DMS53 treated with DMSO at 0.1 percent for 48 hours (cell line): ENCODE measurements around the gene INSL3.
A peak's percentile ranks its signal among the peaks of the same experiment; 100 is the strongest.

Source experiments
- DNase-seq: peaks from one replicate; lab custom pipeline; 2025; ENCODE audit not compliant: unreplicated experiment; lab: John Stamatoyannopoulos, UW

INSL3 gene, protein sequence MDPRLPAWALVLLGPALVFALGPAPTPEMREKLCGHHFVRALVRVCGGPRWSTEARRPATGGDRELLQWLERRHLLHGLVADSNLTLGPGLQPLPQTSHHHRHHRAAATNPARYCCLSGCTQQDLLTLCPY

DNA sequence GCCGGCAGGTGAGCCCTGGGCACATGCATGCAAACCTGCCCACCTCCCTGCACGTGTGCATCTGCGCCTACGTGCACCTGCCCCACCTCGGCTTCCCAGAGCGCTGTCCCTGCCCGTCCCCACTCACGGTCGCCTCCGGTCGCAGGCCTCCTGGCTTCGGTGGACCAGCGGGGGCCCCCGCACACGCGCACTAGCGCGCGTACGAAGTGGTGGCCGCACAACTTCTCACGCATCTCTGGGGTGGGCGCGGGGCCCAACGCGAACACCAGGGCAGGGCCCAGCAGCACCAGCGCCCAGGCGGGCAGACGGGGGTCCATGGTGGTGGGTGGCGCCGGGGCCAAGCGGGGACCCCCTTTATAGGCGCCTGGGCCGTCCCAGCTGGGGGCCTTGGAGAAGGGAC is at the start of gene INSL3:
Gene INSL3 (minus strand): TSS at position 330 of the 400 bp plus-strand sequence. CDS start 13 bp downstream, at position 317.
- DNase-seq: no peak

DNA sequence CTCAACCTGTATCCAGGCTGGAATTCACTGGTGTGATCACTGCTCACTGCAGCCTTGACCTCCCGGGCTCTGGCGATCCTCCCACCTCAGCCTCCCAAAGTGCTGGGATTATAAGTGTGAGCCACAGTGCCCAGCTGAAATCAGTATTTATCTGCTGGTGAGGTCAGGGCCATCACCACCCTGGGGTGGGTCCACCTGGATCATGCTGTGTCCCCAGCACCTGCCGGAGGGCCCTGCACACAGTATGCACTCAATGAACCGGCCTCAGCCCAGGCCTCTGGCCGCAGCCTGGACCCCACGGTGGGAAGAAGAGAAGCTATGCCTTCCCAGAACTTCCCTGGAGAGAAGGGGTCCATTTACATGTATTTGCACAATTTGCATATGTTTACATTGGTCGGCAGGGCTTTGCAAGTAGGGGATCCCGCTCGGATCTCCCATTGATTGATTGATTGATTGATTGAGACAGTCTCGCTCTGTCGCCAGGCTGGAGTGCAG is 47.8 kb upstream of the INSL3 start:
- no peak for DNase-seq

DNA sequence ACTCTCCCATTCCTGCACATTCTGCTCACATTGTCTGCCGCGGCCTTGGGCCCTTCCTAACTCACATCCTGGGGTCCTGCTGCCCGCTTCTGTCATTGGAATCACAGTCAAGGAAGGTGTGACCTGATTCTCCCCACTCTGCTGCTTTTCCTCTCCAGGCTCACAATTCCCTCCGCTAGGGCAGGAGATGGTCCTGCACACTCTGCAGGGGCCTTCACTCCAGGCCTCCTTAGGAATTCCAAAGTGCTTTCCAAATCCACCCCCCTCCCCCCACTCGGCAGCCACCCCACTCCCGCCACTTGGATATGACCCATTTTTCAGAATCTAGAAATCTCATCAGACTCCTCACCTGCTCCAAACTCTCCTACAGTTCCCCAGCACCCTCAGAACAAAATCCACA is 47.4 kb upstream of the INSL3 start:
- no peak for DNase-seq

DNA sequence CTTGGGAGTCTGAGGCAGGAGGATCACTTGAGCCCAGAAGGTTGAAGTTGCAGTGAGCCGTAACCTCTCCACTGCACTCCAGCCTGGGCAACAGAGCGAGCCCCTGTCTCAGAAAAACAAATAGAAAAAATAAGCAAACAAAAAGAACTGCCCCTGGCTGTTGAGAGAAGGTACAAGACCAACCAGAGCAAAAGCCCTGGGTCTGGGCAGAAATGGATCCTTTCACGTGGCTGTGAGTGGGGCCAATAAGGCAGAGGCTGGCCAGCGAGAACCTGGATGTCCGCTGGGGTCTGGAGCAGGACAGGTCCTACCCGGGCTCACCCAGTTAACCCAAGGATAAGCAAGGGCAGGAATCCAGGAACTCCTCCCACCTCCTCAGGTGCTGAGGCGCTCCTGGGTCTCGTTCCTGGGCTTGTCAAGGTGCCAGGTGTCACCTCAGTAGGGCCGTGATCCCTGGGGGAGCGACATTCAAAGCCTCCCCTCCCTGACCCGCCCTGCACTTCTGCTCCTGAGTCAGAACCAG is 45.7 kb upstream of the INSL3 start:
- no peak for DNase-seq

DNA sequence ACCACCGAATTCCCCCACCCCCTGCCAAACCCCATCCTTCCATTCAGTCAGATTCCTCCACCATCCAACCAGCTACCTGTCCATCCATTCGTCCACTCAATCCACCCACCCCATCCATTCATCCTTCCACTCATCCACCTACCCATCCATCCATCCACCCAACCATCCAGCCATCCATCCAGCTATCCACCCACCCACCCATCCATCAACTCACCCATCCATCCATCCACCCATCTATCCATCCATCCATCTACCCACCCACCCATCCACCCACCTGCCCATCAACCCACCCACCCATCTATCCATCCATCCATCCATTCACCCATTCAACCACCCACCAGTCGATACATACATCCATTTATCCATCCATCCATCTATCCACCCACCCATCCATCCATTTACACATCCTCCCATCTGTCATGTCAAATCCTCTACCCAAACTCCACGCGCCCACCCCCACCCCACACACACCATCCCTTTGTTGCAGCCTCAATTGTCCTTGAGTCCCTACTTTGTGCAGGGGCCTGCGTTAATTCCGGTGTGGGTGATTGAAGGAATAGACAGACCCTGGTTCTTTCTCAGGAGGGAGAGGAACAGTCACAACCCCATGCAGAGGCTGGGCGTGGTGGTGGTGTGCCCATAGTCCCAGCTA is 45.1 kb upstream of the INSL3 start:
- no peak for DNase-seq

DNA sequence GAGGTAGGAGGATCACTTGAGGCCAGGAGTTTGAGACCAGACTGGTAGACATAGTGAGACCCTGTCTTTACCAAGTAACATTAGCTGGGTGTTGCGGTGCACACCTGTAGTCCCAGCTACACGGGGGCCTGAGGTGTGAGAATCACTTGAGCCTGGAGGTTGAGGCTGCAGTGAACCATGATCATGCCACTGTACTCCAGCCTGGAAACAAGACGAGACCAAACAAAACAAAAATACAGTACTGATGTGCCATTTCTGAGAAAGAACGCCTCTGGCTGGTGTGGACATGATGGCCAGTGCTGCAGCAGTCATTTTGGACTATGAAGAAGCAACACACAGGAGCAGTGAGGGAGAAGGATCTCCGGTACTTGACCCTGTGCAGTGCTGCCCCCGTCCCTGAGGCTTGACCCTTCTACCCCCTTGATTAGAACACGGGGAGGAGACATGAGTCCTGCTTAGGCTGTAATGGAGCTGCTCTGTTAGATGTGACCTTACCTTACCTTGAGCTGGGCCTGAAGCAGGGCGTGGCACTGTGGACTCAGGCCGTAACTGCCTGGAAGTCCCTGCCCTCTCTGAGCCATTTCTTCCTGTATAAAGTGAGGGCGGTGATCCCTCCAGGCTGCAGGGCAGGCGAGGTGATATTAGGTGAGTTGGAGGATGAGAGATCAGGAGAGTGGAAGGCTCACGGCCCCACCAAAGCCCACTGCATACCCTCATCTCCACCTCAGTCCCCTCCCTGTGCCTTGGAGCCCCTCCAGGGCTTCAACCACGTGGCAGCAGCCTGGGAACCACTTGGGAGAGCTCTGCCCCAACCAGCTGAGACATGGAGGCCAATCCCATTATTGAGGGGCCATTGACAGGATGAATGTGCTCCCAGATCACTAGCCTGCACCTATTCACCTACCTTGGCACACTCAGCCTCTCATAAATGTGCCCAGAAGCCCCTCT is 44.3 kb upstream of the INSL3 start:
- peak; percentile 41 for DNase-seq

DNA sequence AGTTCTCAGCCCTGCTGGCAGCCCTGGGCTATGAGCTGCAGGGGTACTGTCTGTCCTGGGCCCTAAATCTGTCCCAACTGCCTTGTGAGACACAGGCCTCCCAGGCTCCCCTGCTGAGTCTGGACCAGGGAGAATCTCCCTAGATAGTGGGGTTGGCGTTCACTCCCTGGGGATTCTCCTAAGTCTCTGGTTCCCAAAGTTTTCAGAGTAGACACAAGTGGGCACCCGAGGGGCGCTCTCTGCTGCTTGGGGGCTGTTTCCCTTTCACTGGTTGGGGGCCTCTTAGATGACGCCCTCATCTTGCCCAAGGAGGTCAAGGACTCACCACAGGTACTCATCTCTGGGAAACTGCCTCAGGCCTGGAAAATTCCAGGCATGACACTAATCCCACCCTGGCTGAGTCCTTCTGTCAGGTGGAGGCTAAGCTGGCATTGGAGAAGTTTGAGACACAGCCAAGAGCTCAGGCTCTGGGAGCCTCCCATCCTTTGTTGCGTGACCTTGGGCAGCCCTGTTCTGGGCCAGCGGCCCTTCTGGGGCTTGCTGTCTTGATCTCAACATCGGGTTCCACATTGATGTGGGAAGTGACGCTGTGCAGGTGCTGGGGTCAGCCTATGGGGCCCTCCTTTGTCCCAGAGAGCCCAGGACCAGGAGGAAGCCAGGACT is 42.3 kb upstream of the INSL3 start:
- no peak for DNase-seq

DNA sequence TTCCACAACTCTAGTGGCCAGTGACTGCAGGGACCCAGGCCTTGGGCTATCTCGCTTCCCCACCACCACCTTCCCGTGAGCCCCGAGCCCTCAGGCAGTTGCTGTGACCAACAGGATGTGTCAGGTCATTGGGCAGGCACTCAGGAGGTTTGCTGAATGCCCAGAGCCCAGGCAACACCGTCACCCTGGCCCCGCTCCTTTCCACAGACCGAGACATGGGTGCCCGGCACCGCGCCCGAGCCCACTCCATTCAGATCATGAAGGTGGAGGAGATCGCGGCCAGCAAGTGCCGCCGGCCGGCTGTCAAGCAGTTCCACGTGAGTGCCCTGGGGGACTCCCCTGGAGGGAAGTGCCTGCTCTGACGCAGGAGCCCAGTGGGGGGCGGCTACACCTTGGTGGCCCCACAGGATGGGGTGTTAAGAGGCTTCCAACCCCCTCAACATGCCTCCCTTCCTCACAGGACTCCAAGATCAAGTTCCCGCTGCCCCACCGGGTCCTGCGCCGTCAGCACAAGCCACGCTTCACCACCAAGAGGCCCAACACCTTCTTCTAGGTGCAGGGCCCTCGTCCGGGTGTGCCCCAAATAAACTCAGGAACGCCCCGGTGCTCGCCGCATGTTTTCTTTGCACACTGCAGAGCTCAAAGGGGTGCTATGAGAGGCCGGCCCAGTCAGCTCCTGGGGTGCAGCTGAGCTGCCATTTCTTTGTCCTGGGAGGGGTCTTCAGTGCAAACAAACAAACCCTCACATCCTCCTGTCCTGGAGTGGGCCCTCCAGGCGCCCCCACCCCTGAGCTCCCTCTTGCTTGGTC is 41.6 kb upstream of the INSL3 start:
- no peak for DNase-seq

DNA sequence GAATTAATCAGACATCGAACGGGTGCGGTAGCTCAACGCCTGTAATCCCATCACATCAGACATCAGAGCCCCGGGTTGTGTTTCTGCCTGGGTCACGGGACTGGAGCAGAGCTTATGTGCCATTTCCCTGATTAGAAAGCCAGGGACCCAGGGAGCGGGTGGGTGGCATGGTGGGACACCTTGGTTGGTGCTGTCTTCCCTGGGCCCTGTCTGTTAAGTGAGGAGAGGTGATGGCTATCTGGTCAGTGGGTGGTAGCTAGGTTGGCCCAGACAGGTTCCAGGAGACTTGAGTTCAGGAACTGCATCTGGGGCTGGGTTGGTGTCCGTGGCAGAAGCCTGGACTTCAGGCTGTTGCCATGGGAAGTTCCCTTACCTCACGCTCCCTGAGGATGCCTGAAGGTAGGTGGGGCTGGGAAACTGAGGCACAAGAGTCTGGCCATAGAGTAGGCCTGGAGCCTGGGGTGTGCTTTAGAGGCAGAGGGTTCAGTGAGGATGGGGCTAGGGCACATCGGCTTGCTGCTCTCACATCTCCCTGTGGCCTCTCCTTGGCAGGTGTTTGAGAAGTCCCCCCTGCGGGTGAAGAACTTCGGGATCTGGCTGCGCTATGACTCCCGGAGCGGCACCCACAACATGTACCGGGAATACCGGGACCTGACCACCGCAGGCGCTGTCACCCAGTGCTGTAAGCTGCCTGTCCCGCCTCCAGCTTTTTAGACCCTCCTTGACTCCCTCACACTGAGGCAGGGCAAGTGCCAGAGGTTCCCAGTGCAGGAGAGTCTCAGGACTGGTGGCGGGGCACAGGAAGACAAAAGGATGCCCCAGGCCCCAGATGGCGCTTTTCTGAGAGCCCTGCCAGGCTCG is 40.5 kb upstream of the INSL3 start:
- DNase-seq: no peak

DNA sequence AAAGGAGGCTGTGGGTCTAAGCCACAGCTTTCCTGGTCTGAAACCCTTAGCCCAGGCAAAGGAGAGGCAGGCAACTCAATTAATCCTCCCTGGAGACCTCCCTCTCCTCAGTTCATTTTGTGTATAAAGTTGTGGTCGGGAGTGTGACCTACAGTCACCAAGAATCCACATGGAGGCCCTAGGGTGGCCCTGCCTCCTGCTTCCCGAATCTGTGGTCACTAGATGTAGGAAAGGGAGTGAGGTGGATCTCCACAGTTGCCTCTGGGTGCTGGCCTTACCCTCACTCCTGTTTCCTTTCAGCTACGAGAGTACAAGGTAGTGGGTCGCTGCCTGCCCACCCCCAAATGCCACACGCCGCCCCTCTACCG is 39.7 kb upstream of the INSL3 start:
- DNase-seq: no peak

DNA sequence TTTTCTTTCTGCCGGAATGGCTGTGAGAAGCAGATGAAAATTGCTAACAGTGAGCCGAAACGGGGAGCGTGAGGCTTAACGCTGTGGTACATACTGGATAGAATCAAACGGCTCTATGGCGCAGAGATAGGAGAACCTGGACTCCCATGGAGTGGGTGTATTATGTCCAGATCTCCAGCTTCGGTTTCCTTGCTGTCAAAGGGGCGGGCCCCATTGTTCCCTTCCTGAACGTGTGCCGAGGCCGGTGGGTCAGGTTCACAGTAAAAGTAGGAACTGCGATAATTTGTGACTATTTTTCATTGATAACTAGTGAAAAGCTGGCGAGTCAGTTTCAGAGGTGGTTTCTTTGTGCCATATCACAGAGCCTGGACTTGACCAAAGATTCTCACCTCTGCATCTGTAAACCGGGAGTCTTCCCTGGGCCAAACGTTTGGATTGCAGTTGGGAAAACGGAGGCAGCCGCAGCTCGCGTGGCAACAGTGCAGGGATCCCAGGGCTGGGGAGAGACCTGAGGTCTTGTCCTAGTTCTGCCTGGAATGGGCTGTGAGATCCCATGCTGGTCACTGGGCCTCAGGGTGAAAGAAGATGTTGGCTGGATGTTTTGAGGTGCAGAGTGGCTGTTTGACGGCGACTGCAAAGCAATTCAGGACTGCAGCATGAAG is 39.1 kb upstream of the INSL3 start:
- no peak for DNase-seq

DNA sequence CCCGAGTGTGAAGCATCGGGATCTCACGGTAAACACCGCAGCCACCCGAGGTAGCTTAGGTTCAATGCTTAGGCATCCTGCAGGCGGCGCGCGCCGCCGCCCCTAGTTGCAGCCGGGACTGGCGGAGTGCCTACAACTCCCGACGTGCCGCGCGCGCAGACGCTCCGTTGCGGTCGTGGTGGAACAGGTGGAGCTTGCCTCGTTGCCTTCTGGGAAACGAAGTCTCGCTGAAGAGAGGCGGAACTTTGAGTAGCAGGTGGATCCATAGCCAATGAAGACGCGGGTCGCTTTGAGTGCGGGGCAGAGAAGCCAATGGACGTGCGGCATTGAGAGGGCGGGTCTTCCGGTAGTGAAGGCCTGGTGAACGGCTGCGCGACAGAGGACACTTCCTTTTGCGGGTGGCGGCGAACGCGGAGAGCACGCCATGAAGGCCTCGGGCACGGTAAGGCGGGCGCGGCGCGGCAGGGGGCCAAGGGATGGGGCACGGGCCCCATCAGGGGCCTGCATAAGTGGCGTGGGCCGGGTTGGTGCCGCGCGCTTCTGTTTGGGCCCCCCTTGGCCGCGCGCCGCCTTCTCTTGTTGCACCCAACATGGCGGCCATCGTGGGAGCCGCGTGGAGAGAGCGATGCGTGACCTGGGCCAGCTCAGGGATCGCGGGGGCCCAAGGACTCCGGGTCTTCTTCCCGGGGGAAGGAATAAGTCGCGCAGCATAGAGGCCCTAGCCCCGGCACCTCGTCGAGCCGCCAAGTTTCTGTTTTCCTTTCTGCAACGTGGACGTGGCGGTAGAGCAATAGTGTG is 38.4 kb upstream of the INSL3 start, which contains the start of gene RPL18A:
Gene RPL18A (plus strand): TSS at position 378 of the 798 bp plus-strand sequence. CDS start 47 bp downstream, at position 425.
- peak; percentile 96 for DNase-seq

DNA sequence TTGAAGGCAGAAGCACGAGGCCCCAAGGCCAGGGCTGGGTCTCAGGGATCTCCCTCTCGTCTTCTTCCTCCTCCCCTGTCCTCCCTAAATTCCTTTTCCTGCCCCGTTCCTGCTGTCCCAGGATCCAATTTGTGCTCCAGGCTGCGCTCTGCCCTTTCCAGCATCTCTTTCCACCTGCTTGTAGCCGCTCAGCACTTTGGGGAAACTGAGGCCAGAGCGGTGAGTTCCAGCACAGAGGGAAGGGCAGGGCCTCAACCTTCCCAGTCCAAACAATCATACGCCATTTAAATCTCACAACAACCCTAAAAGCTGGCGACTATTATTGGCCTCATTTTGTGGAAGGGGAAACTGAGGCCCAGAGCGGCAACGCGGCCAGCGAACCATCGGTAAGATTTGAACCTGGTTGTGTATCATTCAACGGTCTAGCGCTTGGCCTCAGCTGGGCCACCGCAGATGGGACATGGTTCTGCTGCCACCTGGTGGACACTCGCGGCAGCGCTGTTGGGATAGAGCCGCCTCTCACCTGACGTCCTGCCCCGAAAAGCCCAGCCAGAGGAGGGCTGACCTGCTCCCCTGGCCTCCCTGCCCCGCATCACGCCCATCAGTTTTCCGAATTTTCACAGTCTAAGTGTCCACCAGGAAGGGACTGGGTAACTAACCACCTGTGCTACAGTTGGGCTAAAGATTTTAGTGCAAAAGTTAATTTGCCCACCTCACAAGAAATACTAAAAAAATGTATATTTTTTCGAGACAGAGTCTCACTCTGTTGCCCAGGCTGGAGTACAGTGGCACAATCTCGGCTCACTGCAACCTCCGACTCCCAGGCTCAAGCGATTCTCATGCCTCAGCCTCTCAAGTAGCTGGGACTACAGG is 34.2 kb upstream of the INSL3 start:
- DNase-seq: peak; percentile 48

DNA sequence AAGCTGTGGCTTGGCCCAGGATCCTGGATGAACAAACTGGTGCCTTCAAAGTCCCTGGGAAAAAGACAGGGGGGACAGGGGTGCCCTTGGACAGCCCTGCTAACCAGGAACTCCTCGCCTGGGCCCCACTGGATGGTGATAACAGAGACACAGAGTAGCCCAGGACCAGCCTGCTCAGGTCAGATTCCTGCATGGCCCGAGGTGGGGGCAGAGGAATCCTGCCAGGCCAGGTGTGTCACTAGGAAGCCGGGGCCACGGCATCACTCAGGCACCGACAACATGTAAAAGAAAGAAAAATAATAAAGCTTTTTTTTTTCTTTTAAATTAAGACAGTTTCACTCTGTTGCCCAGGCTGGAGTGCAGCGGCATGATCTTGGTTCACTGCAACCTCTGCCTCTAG is 32.7 kb upstream of the INSL3 start:
- DNase-seq: no peak

DNA sequence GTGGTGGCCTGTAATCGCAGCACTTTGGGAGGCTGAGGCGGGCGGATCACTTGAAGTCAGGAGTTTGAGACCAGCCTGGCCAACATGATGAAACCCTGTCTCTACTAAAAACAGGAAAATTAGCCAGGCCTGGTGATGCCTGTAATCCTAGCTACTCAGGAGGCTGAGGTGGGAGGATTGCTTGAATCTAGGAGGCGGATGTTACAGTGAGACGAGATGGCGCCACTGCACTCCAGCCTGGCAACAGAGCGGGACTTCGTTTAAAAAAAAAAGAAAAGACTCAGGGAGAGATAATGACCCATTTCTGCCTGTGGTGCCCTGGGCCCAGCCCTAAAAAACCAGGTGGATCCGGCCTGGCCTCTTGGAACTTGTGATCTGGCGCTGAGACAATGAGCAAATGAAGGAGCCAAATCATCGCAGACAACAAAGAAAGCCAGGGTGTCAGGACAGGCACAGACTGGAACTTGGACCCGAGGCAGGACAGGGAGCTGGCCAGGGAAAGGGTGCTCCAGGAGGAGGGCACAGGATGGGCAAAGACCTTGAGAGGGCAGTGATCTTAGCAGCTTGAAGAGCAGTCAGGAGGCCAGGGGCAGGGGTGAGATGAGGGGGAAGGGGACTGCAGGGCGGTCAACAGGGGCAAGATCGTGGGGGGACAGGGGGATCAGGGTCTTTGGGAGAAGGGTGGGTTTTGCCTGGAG is 27.4 kb upstream of the INSL3 start:
- DNase-seq: no peak
